BJ (cell line): ENCODE data around the gene SETD2. TPM values are rescaled to one million over a fixed set of nuclear protein-coding genes. Genes with fewer than 3 reads are reported as not detected.

ENCODE experiments used
- CTCF ChIA-PET: fragments of 350-600 bp; formaldehyde crosslinking; extraction: SDS; loops from one replicate; lab custom pipeline; 2021; ENCODE audit warnings: antibody characterized with exemption, inconsistent platforms; lab: Yijun Ruan, JAX
- POLR2A ChIA-PET: fragments of 300-600 bp; sonication (Branson Sonifier 250); formaldehyde crosslinking; extraction: SDS; loops from one replicate; lab custom pipeline; 2021; ENCODE audit warnings: antibody characterized with exemption; lab: Charles Lee
- DNase-seq: peaks from one replicate; pipeline ENCODE4 v3.0.0-alpha.2; 2011; ENCODE audit warnings: low read depth
- H3K27me3 ChIP-seq: 2 replicates; pipeline ENCODE4 v1.6.0; 2011; ENCODE audit warnings: low read length; ENCODE audit not compliant: control insufficient read depth, insufficient read depth
- H3K36me3 ChIP-seq: 2 replicates; pipeline ENCODE4 v1.5.1; 2011; ENCODE audit warnings: low read length; ENCODE audit not compliant: control insufficient read depth, insufficient read depth
- H3K4me3 ChIP-seq: 2 replicates; pipeline ENCODE4 v1.5.1; 2011; ENCODE audit warnings: low read depth, mild to moderate bottlenecking, control low read depth, low read length
- CTCF ChIP-seq: IDR thresholded peaks from 2 replicates; pipeline ENCODE4 v1.5.1; 2011; ENCODE audit warnings: low read depth, mild to moderate bottlenecking, control low read depth, inconsistent platforms, low read length, moderate library complexity; ENCODE audit not compliant: insufficient read depth
- polyA plus RNA-seq: library from polyadenylated mRNA; depleted of rRNA; stranded (reverse); fragments of >200 nt; gene quantifications from 2 replicates; pipeline ENCODE4 v1.2.3, GENCODE V29; 2011; rRNA removed
- small RNA-seq: library from RNA; depleted of rRNA; stranded (forward); fragments of <200 nt; gene quantifications from one replicate; pipeline ENCODE3, GENCODE V24; 2012; ENCODE audit warnings: low replicate concordance, low read depth; ENCODE audit not compliant: insufficient read length

Gene SETD2
- polyA plus RNA-seq, 1 experiment: 12.9 TPM

GRCh38 chr3:46968783-46969428 is 195.0 kb downstream of the SETD2 start:
- POLR2A ChIA-PET: no interaction called here
- Histone ChIP-seq H3K36me3 (peaks cover 1% of the 10 kb centered on the region; the same call in 1 of the 2 replicates), H3K4me3 (no peak overlapping the region), H3K27me3 (no peaks in the 10 kb centered on the region)
- no peak for DNase-seq
- no peak for TF ChIP-seq CTCF
- CTCF ChIA-PET: no interaction called here

- no peak overlapping the region for H3K4me3 ChIP-seq
- CTCF ChIA-PET: interaction anchor here (1.0 to 1.4 kb wide), 2 partner anchors 31 to 43 kb away, joined by 3 read pairs; no protein-coding TSS in a partner anchor
- no peak for TF ChIP-seq CTCF
- no peak for DNase-seq
- POLR2A ChIA-PET: interaction anchor here (0.8 kb wide), 1 partner anchor 10 kb away, joined by 3 read pairs; no protein-coding TSS in a partner anchor
- H3K36me3 ChIP-seq: peaks cover 1% of the 10 kb centered on the region; the same call in 1 of the 2 replicates
- no peaks in the 10 kb centered on the region for H3K27me3 ChIP-seq
These were observed 197.1 kb downstream of the SETD2 start for GRCh38 chr3:46966811-46967210.

Small RNAs within 50 kb of the gene (small RNA-seq; reads per million reads assigned to genes)
- gene MRPL57P3: not detected

Other genes starting within 250 kb of the SETD2 start
- 17.4 and 20.8 TPM in 2 replicates for gene CCDC12, start 187.4 kb downstream of the SETD2 start, polyA plus RNA-seq
- gene NBEAL2, start 184.4 kb downstream of the SETD2 start, polyA plus RNA-seq: 2.4 and 5.1 TPM in 2 replicates
- gene KIF9, start 118.7 kb upstream of the SETD2 start, polyA plus RNA-seq: 2.5 and 4.8 TPM in 2 replicates
- gene KLHL18, start 118.8 kb upstream of the SETD2 start, polyA plus RNA-seq: 19.5 and 25.5 TPM in 2 replicates
- gene PTPN23, start 216.9 kb upstream of the SETD2 start, polyA plus RNA-seq: 2.1 and 2.5 TPM in 2 replicates